Measurements from ENCODE around the gene DLK2.
"Not testable (repeated sequence)": the region's sequence is repeated elsewhere in the genome, so short reads cannot be mapped to it uniquely, and the experiment has no call there.

The DLK2 gene

GRCh38 chr6:43451939-43452338 lies 3.4 kb downstream of the DLK2 start:
- DNase-seq = no peak

- no peak for DNase-seq
Measured at GRCh38 chr6:43451348-43451747, 4.0 kb downstream of the DLK2 start.

GRCh38 chr6:43450699-43451131 lies 4.6 kb downstream of the DLK2 start:
- DNase-seq = no peak

GRCh38 chr6:43448916-43449315 lies 6.4 kb downstream of the DLK2 start:
- no peak for DNase-seq

- no peak for DNase-seq
Measured at GRCh38 chr6:43447604-43448003, 7.7 kb downstream of the DLK2 start.

GRCh38 chr6:43445576-43445975 lies 9.8 kb downstream of the DLK2 start:
- DNase-seq = no peak

- no peak for DNase-seq
Measured at GRCh38 chr6:43444582-43444981, 10.8 kb downstream of the DLK2 start.

GRCh38 chr6:43444036-43444435 lies 11.3 kb downstream of the DLK2 start:
- no peak for DNase-seq

- DNase-seq = no peak
Measured at GRCh38 chr6:43442935-43443334, 12.4 kb downstream of the DLK2 start.

GRCh38 chr6:43437700-43438099 lies 17.6 kb downstream of the DLK2 start:
- DNase-seq = no peak

- no peak for DNase-seq
Measured at GRCh38 chr6:43436577-43437282, 18.6 kb downstream of the DLK2 start.

GRCh38 chr6:43435682-43436437 lies 19.5 kb downstream of the DLK2 start:
- DNase-seq = no peak

- DNase-seq = no peak
Measured at GRCh38 chr6:43434943-43435342, 20.4 kb downstream of the DLK2 start.

- no peak for DNase-seq
Measured at GRCh38 chr6:43434001-43434840, 21.1 kb downstream of the DLK2 start.

- no peak for DNase-seq
Measured at GRCh38 chr6:43433148-43433547, 22.2 kb downstream of the DLK2 start.

- no peak for DNase-seq
Measured at GRCh38 chr6:43432009-43432945, 23.1 kb downstream of the DLK2 start.

- DNase-seq = no peak
Measured at GRCh38 chr6:43428874-43429273, 26.5 kb downstream of the DLK2 start.

- DNase-seq = no peak
Measured at GRCh38 chr6:43428112-43428570, 27.2 kb downstream of the DLK2 start.

GRCh38 chr6:43427406-43428111 lies 27.8 kb downstream of the DLK2 start, which contains the start of gene ABCC10:
ABCC10 (plus strand) TSS chr6:43427541; CDS start chr6:43427979, 438 bp downstream.
- DNase-seq = peak; percentile 98

GRCh38 chr6:43426928-43427405 lies 28.4 kb downstream of the DLK2 start:
- DNase-seq = no peak

GRCh38 chr6:43425083-43425482 lies 30.3 kb downstream of the DLK2 start:
- DNase-seq = not testable (repeated sequence)

Measured in activated effector memory CD4-positive, alpha-beta T cell treated with anti-CD3 and anti-CD28 coated beads, Interleukin-2, amount 50 U/mL, for 16 hours (primary cell).